Gastroesophageal sphincter (tissue), 3 donors: ENCODE data around the gene ZC3H18.

Source experiments
- CTCF ChIP-seq, 4 experiments: fragments of 200-600 bp in 2 of 4; fragments of 450-650 bp in 2 of 4; sonication (generic) in 1 of 4; IDR thresholded peaks; one replicate each; pipeline ENCODE4 v1.5.1; 2017 to 2019; ENCODE audit warnings: antibody characterized with exemption in 4 of 4, mild to moderate bottlenecking in 2 of 4, moderate library complexity in 2 of 4
- POLR2AphosphoS5 ChIP-seq: sonication (generic); formaldehyde crosslinking; IDR thresholded peaks from one replicate; pipeline ENCODE4 v1.6.1; 2017; ENCODE audit warnings: antibody characterized with exemption

- TF ChIP-seq CTCF (IDR thresholded peaks at IDR 0.05) (no peak), POLR2AphosphoS5 (no peak)
Observed at GRCh38 chr16:88638323-88639230, 68.4 kb downstream of the ZC3H18 start, which contains the start of gene IL17C.
